Liver (tissue), 9 donors: ENCODE data around the gene ZMAT5. TPM values are rescaled to one million over a fixed set of nuclear protein-coding genes. Genes with fewer than 3 reads are reported as not detected.
A peak's percentile ranks its signal among the peaks of the same experiment; 100 is the strongest.

Experiments
- DNase-seq: peaks from one replicate; pipeline ENCODE4 v3.0.0-alpha.2; 2017; ENCODE audit warnings: low spot score
- H3K27ac ChIP-seq, 2 donors: one replicate each; pipeline ENCODE4 v1.7.0; 2013; ENCODE audit warnings: inconsistent platforms in 2 of 2, low read length in 2 of 2, control low read depth in 1 of 2, low read depth in 1 of 2, mild to moderate bottlenecking in 1 of 2
- H3K27me3 ChIP-seq, 4 donors: one replicate each; pipeline versions ENCODE4 v1.6.1 to v1.7.0; 2013; ENCODE audit warnings: low read length in 3 of 4, inconsistent platforms in 1 of 4, mild to moderate bottlenecking in 1 of 4, moderate library complexity in 1 of 4; ENCODE audit not compliant: control insufficient read depth in 4 of 4, insufficient read depth in 4 of 4
- H3K36me3 ChIP-seq, 4 donors: one replicate each; pipeline versions ENCODE4 v1.6.1 to v1.7.0; 2013; ENCODE audit warnings: low read length in 3 of 4, mild to moderate bottlenecking in 3 of 4, low read depth in 1 of 4, moderate library complexity in 1 of 4; ENCODE audit not compliant: control insufficient read depth in 4 of 4, insufficient read depth in 3 of 4
- H3K4me1 ChIP-seq, 4 donors: one replicate each; pipeline versions ENCODE4 v1.6.1 to v1.7.0; 2013; ENCODE audit warnings: low read length in 3 of 4, mild to moderate bottlenecking in 3 of 4, moderate library complexity in 1 of 4; ENCODE audit not compliant: control insufficient read depth in 4 of 4, insufficient read depth in 4 of 4
- H3K4me3 ChIP-seq, 3 donors: one replicate each; pipeline versions ENCODE4 v1.6.1 to v1.7.0; 2013; ENCODE audit warnings: low read length in 3 of 3, control low read depth in 1 of 3, low read depth in 1 of 3, mild to moderate bottlenecking in 1 of 3
- H3K9ac ChIP-seq, 2 donors: one replicate each; pipeline ENCODE4 v1.7.0; 2013; ENCODE audit warnings: low read length in 2 of 2, mild to moderate bottlenecking in 2 of 2, moderate library complexity in 2 of 2, control low read depth in 1 of 2, low read depth in 1 of 2
- H3K9me3 ChIP-seq, 4 donors: one replicate each; pipeline versions ENCODE4 v1.6.1 to v1.7.0; 2013; ENCODE audit warnings: low read length in 3 of 4; ENCODE audit not compliant: control insufficient read depth in 4 of 4
- EGR1 ChIP-seq, 2 donors: IDR thresholded peaks; 2 replicates each; pipeline ENCODE4 v1.6.1; 2016 to 2018; ENCODE audit warnings: antibody characterized with exemption in 2 of 2, low read depth in 2 of 2
- FOXA1 ChIP-seq: IDR thresholded peaks from 2 replicates; pipeline ENCODE4 v1.6.1; 2016; ENCODE audit warnings: antibody characterized with exemption
- FOXA2 ChIP-seq: IDR thresholded peaks from 2 replicates; pipeline ENCODE4 v1.6.1; 2016; ENCODE audit warnings: antibody characterized with exemption
- GABPA ChIP-seq, 2 donors: IDR thresholded peaks in 1 of 2; conservative IDR thresholded peaks in 1 of 2; 2 replicates each; pipeline ENCODE4 v1.6.1; 2016; ENCODE audit warnings: antibody characterized with exemption in 2 of 2, mild to moderate bottlenecking in 1 of 2, moderate library complexity in 1 of 2
- HNF4A ChIP-seq, 2 donors: conservative IDR thresholded peaks; 2 replicates each; pipeline ENCODE4 v1.6.1; 2016; ENCODE audit warnings: antibody characterized with exemption in 2 of 2, mild to moderate bottlenecking in 2 of 2
- HNF4G ChIP-seq: IDR thresholded peaks from 2 replicates; pipeline ENCODE4 v1.6.1; 2016; ENCODE audit warnings: antibody characterized with exemption
- JUND ChIP-seq, 2 donors: IDR thresholded peaks; 2 replicates each; pipeline ENCODE4 v1.6.1; 2016; ENCODE audit warnings: antibody characterized with exemption in 2 of 2
- MAX ChIP-seq: IDR thresholded peaks from 2 replicates; pipeline ENCODE4 v1.6.1; 2016; ENCODE audit warnings: antibody characterized with exemption
- NR2F2 ChIP-seq: IDR thresholded peaks from 2 replicates; pipeline ENCODE4 v1.6.1; 2016; ENCODE audit warnings: antibody characterized with exemption
- RAD21 ChIP-seq, 2 donors: IDR thresholded peaks; 2 replicates each; pipeline ENCODE4 v1.6.1; 2016; ENCODE audit warnings: antibody characterized with exemption in 2 of 2, mild to moderate bottlenecking in 2 of 2
- RXRA ChIP-seq, 2 donors: IDR thresholded peaks; 2 replicates each; pipeline ENCODE4 v1.6.1; 2017 to 2018; ENCODE audit warnings: antibody characterized with exemption in 2 of 2, mild to moderate bottlenecking in 1 of 2
- SP1 ChIP-seq: IDR thresholded peaks from 2 replicates; pipeline ENCODE4 v1.6.1; 2018; ENCODE audit warnings: antibody characterized with exemption, mild to moderate bottlenecking
- TAF1 ChIP-seq: conservative IDR thresholded peaks from 2 replicates; pipeline ENCODE4 v1.6.1; 2016; ENCODE audit warnings: antibody characterized with exemption, mild to moderate bottlenecking
- YY1 ChIP-seq: IDR thresholded peaks from 2 replicates; pipeline ENCODE4 v1.6.1; 2016; ENCODE audit warnings: antibody characterized with exemption, mild to moderate bottlenecking
- ZBTB33 ChIP-seq: IDR thresholded peaks from 2 replicates; pipeline ENCODE4 v1.6.1; 2016; ENCODE audit warnings: antibody characterized with exemption
- WGBS: extraction: QIAGEN DNeasy Blood & Tissue Kit; methylation state at CpG from one replicate; pipeline ENCODE4 v1.1.7; 2013; 5-methylcytosine and 5-hydroxymethylcytosine counted together
- polyA plus RNA-seq, 2 donors: library from polyadenylated mRNA; stranded (reverse) in 1 of 2; unstranded in 1 of 2; fragments of 200-250 nt in 1 of 2; fragments of >200 nt in 1 of 2; fragmentation: Nextera tagmentation in 1 of 2; extraction: Ambion mirVana in 1 of 2; gene quantifications; one replicate each; pipeline versions ENCODE4 v1.2.1 to v1.2.3, GENCODE V29; 2013 to 2015
- total RNA-seq, 2 donors: library from RNA; depleted of rRNA; stranded (reverse); fragments of >200 nt; gene quantifications; one replicate each; pipeline ENCODE4 v1.2.3, GENCODE V29; 2014
- TF ChIP-seq, protein P1 (sequence below): IDR thresholded peaks from 2 replicates; pipeline ENCODE4 v1.6.1; 2016; ENCODE audit warnings: antibody characterized with exemption, mild to moderate bottlenecking
- TF ChIP-seq, protein P2 (sequence below): fragments of 150-350 bp; IDR thresholded peaks from 2 replicates; pipeline ENCODE4 v1.5.1; 2017; ENCODE audit warnings: improper control_type of control experiment, low read depth, low read length; ENCODE audit not compliant: missing input control
- TF ChIP-seq, protein P3 (sequence below): IDR thresholded peaks from 2 replicates; pipeline ENCODE4 v1.6.1; 2016; ENCODE audit warnings: antibody characterized with exemption
- donor health status: healthy.
- donor health status: healthy.
- donor health status: healthy.
- donor health status: healthy.
- donor health status: healthy.

Gene ZMAT5
- total and polyA plus RNA-seq, 4 donors: 9.2 to 18.8 (median 13.5) TPM

DNA sequence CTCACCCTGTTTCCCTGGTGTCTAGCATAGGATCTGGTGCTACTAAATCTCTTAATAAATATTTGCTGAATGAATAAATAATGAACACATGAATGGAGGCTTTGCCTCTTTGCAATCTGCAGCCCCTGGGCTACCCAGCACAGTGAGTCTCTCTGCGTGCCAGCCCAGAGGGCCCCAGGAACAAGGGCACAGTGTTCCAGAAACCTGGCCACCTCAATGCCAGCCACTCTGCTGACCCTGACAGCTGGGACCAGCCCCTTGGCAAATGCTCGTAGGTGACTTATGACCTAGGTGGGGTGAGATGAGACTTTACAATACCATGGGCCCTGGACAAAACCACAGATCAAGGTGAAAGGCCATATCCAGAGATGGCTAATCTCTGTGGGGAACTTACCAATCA lies 32.0 kb upstream of the ZMAT5 start:
- H3K27ac ChIP-seq: peak overlapping the region; percentile 80 to 83
- no peak overlapping the region for H3K9ac ChIP-seq
- no peak for DNase-seq
- TF ChIP-seq, protein P1, sequence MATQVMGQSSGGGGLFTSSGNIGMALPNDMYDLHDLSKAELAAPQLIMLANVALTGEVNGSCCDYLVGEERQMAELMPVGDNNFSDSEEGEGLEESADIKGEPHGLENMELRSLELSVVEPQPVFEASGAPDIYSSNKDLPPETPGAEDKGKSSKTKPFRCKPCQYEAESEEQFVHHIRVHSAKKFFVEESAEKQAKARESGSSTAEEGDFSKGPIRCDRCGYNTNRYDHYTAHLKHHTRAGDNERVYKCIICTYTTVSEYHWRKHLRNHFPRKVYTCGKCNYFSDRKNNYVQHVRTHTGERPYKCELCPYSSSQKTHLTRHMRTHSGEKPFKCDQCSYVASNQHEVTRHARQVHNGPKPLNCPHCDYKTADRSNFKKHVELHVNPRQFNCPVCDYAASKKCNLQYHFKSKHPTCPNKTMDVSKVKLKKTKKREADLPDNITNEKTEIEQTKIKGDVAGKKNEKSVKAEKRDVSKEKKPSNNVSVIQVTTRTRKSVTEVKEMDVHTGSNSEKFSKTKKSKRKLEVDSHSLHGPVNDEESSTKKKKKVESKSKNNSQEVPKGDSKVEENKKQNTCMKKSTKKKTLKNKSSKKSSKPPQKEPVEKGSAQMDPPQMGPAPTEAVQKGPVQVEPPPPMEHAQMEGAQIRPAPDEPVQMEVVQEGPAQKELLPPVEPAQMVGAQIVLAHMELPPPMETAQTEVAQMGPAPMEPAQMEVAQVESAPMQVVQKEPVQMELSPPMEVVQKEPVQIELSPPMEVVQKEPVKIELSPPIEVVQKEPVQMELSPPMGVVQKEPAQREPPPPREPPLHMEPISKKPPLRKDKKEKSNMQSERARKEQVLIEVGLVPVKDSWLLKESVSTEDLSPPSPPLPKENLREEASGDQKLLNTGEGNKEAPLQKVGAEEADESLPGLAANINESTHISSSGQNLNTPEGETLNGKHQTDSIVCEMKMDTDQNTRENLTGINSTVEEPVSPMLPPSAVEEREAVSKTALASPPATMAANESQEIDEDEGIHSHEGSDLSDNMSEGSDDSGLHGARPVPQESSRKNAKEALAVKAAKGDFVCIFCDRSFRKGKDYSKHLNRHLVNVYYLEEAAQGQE: no peak
- peak; percentile 3 for TF ChIP-seq FOXA1
- H3K27me3 ChIP-seq: no peaks in the 10 kb centered on the region
- peaks cover 9 to 37% (median 22%) of the 10 kb centered on the region in 4 donors for H3K4me1 ChIP-seq
- H3K36me3 ChIP-seq: peaks cover 5 to 34% (median 25%) of the 10 kb centered on the region in 4 donors
- WGBS: 36% methylated on average over 2 of the region's 2 CpGs
- H3K4me3 ChIP-seq: no peak overlapping the region
- H3K9me3 ChIP-seq: no peaks in the 10 kb centered on the region

DNA sequence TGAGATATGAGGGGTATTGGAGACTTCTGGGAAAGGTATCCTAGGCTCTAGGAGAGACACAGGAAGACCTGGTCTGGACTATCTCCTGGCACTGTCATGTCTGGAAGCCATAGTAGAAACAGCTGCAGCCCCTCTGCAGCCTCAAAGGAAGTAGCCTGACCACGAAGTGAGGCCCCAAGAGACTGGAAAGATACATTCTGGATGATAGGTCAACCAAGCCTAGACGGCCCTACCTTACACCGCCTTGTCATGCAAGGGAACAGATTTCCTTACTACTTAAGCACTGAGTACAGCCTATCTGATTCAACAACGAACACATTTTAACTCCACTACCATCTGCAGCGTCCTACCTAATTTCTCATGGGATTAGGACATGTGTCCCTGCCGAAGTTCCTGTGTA lies 31.5 kb upstream of the ZMAT5 start:
- no peak for TF ChIP-seq EGR1 (IDR thresholded peaks at IDR 0.05; ENCODE audit: low read depth in 2 of 2)
- TF ChIP-seq SP1: no peak
- TF ChIP-seq, protein P1: no peak
- TF ChIP-seq HNF4G: no peak
- TF ChIP-seq NR2F2: no peak
- TF ChIP-seq TAF1: no peak
- TF ChIP-seq, protein P2, sequence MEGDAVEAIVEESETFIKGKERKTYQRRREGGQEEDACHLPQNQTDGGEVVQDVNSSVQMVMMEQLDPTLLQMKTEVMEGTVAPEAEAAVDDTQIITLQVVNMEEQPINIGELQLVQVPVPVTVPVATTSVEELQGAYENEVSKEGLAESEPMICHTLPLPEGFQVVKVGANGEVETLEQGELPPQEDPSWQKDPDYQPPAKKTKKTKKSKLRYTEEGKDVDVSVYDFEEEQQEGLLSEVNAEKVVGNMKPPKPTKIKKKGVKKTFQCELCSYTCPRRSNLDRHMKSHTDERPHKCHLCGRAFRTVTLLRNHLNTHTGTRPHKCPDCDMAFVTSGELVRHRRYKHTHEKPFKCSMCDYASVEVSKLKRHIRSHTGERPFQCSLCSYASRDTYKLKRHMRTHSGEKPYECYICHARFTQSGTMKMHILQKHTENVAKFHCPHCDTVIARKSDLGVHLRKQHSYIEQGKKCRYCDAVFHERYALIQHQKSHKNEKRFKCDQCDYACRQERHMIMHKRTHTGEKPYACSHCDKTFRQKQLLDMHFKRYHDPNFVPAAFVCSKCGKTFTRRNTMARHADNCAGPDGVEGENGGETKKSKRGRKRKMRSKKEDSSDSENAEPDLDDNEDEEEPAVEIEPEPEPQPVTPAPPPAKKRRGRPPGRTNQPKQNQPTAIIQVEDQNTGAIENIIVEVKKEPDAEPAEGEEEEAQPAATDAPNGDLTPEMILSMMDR: no peak
- no peak for TF ChIP-seq ZBTB33
- no peak for TF ChIP-seq HNF4A (conservative IDR thresholded peaks at IDR 0.05)
- TF ChIP-seq MAX: no peak
- no peak for TF ChIP-seq RXRA (IDR thresholded peaks at IDR 0.05)
- TF ChIP-seq RAD21 (IDR thresholded peaks at IDR 0.05): no peak
- no peak for TF ChIP-seq JUND (IDR thresholded peaks at IDR 0.05)
- no peak for TF ChIP-seq FOXA2
- TF ChIP-seq, protein P3, sequence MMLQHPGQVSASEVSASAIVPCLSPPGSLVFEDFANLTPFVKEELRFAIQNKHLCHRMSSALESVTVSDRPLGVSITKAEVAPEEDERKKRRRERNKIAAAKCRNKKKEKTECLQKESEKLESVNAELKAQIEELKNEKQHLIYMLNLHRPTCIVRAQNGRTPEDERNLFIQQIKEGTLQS: no peak
- TF ChIP-seq YY1: no peak
- no peak for TF ChIP-seq FOXA1
- no peak for TF ChIP-seq GABPA (IDR thresholded peaks at IDR 0.05 in 1 of 2, conservative IDR thresholded peaks at IDR 0.05 in 1 of 2)
- no peak for DNase-seq
- Histone ChIP-seq H3K27me3 (no peaks in the 10 kb centered on the region), H3K4me3 (no peak overlapping the region), H3K36me3 (peaks cover 5 to 33% (median 24%) of the 10 kb centered on the region in 4 donors), H3K9me3 (no peaks in the 10 kb centered on the region), H3K4me1 (peaks cover 9 to 37% (median 22%) of the 10 kb centered on the region in 4 donors), H3K9ac (peak overlapping the region in 1 of 2 donors; percentile 4), H3K27ac (peak overlapping the region; percentile 80 to 83)
- WGBS: 84% methylated on average over 6 of the region's 6 CpGs
